Measurements from ENCODE around the gene CLIC1. TPM values are rescaled to one million over a fixed set of nuclear protein-coding genes. Genes with fewer than 3 reads are reported as not detected.

Gene CLIC1
- total and polyA plus RNA-seq, 11 donors = 68.0 to 392 (median 124) TPM

GRCh38 chr6:31690231-31691077, 45.9 kb downstream of the CLIC1 start:
- 47 to 72% (median 57%) methylated on average over 9 to 10 of the region's 10 CpGs for WGBS, 4 donors
- intact Hi-C loops (cut with DNase I) = no loop called here
- peaks cover 0 to 5% (median 0%) of the 10 kb centered on the region in 12 donors for H3K4me1 ChIP-seq
- TF ChIP-seq CTCF (IDR thresholded peaks at IDR 0.05) (no peak), POLR2A (IDR thresholded peaks at IDR 0.05) (no peak)
- no peaks in the 10 kb centered on the region for H3K9me3 ChIP-seq
- no peaks in the 10 kb centered on the region for H3K27me3 ChIP-seq
- DNase-seq (peak in 1 of 5 donors; percentile 22), ATAC-seq (peak in 2 of 4 donors; percentile 15 to 45)
- no peak overlapping the region for H3K27ac ChIP-seq
- H3K4me3 ChIP-seq = no peak overlapping the region
- peaks cover 0 to 100% (median 99%) of the 10 kb centered on the region in 9 donors for H3K36me3 ChIP-seq

GRCh38 chr6:31689249-31690110, 46.9 kb downstream of the CLIC1 start:
- H3K4me3 ChIP-seq = no peak overlapping the region
- 76 to 83% (median 80%) methylated on average over 11 of the region's 11 CpGs for WGBS, 4 donors
- ATAC-seq (no peak), DNase-seq (peak in 1 of 5 donors; percentile 36)
- TF ChIP-seq POLR2A (IDR thresholded peaks at IDR 0.05) = no peak
- peak in 5 of 12 donors; percentile 9 to 39 (median 29) for TF ChIP-seq CTCF (IDR thresholded peaks at IDR 0.05)
- H3K36me3 ChIP-seq = peaks cover 0 to 96% (median 92%) of the 10 kb centered on the region in 9 donors
- H3K4me1 ChIP-seq = peaks cover 0 to 5% (median 0%) of the 10 kb centered on the region in 12 donors
- H3K27ac ChIP-seq = no peak overlapping the region
- intact Hi-C loops (cut with DNase I) = loop anchor here in 4 of 10 donors (10.0 kb wide), 3 partner anchors 75 to 265 kb away; partner anchors contain the start of genes NELFE (in 3 of the 4), SKIC2 (in 3 of the 4), NEU1 (in 1 of the 4) and SAPCD1 (in 1 of the 4)
- no peaks in the 10 kb centered on the region for H3K27me3 ChIP-seq
- no peaks in the 10 kb centered on the region for H3K9me3 ChIP-seq

GRCh38 chr6:31687860-31688693, 48.3 kb downstream of the CLIC1 start:
- Histone ChIP-seq H3K4me1 (peaks cover 0 to 5% (median 0%) of the 10 kb centered on the region in 12 donors), H3K27me3 (no peaks in the 10 kb centered on the region), H3K4me3 (no peak overlapping the region), H3K9me3 (no peaks in the 10 kb centered on the region), H3K36me3 (peaks cover 0 to 90% (median 80%) of the 10 kb centered on the region in 9 donors), H3K27ac (no peak overlapping the region)
- ATAC-seq (no peak), DNase-seq (peak in 1 of 5 donors; percentile 55)
- WGBS, 4 donors = 79 to 84% (median 81%) methylated on average over 14 of the region's 14 CpGs
- TF ChIP-seq POLR2A (IDR thresholded peaks at IDR 0.05) = no peak
- TF ChIP-seq CTCF (IDR thresholded peaks at IDR 0.05) = no peak
- intact Hi-C loops (cut with DNase I) = loop anchor here in 4 of 10 donors (10.0 kb wide), 3 partner anchors 77 to 267 kb away; partner anchors contain the start of genes NELFE (in 3 of the 4), SKIC2 (in 3 of the 4), NEU1 (in 1 of the 4) and SAPCD1 (in 1 of the 4)
